GM18858 (cell line): ENCODE data around the gene PHF20.
"Not testable (repeated sequence)": the region's sequence is repeated elsewhere in the genome, so short reads cannot be mapped to it uniquely, and the experiment has no call there.

Source experiments
- ATAC-seq: cut with Tn5 transposase; IDR thresholded peaks from one replicate; pipeline ENCODE4 v1.9.1; 2021; ENCODE audit not compliant: unreplicated experiment

The PHF20 gene

DNA sequence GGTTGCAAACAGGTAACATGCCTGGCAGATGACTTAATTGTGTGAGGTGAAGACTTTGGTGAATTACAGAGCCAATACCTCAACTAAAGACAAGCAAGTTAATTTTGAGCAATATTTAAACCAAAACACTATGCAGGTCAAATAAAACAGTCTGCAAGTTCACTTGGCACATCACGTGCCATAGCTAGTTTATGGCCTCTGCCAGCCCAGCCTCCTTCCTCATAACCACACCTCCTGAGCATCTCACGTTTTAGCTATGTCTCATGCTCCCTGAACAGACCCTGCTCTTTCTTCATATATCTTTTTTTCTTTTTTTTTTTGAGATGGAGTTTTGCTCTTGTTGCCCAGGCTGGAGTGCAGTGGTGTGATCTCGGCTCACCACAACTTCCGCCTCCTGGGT lies 192.1 kb downstream of the PHF20 start:
- no peak for ATAC-seq

- no peak for ATAC-seq
Measured at GRCh38 chr20:35967979-35968640, 196.3 kb downstream of the PHF20 start, which contains the start of gene CNBD2. CNBD2 (plus strand) TSS chr20:35968590; CDS start chr20:35968763, 173 bp downstream.

DNA sequence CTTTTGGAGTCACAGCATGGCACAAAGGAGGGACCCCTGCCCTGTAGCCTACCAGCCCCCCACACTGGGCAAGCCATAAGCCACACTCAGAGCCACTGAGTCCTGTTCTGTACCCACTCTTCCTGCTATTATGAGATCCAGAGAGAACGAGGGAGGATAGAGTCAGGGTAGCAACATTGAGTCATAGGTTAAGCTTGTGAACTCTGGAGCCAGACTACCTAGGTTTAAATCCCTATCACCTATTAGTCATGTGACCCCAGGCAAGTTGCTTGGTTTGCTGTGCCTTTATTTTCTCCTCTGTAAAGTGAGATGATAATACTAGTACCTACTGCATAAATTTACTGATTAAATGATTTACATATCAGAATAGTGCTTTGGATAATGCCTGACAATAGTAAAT lies 197.1 kb downstream of the PHF20 start:
- ATAC-seq: no peak

- no peak for ATAC-seq
Measured at GRCh38 chr20:35971981-35972380, 200.2 kb downstream of the PHF20 start.

GRCh38 chr20:35972462-35972861 lies 200.6 kb downstream of the PHF20 start:
- ATAC-seq: no peak

- no peak for ATAC-seq
Measured at GRCh38 chr20:35974256-35974655, 202.4 kb downstream of the PHF20 start.

GRCh38 chr20:35975576-35976373 lies 204.0 kb downstream of the PHF20 start:
- no peak for ATAC-seq

DNA sequence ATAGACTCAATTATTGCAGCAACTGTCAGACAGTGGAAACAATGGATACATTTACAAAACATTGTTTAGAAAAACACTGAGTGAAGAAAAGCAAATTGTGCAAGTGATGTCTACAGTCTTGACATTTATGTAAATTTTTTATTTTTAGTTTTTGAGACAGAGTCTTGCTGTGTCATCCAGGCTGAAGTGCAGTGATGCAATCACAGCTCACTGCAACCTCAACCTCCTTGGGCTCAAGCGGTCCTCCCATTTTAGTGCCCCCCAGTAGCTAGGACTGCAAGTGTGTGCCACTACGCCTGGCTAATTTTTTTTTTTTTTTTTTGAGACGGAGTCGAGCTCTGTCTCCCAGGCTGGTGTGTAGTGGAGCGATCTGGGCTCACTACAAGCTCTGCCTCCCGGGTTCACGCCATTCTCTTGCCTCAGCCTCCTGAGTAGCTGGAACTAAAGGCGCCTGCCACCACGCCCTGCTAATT lies 206.3 kb downstream of the PHF20 start:
- no peak for ATAC-seq

GRCh38 chr20:35979544-35979943 lies 207.7 kb downstream of the PHF20 start:
- ATAC-seq: no peak

DNA sequence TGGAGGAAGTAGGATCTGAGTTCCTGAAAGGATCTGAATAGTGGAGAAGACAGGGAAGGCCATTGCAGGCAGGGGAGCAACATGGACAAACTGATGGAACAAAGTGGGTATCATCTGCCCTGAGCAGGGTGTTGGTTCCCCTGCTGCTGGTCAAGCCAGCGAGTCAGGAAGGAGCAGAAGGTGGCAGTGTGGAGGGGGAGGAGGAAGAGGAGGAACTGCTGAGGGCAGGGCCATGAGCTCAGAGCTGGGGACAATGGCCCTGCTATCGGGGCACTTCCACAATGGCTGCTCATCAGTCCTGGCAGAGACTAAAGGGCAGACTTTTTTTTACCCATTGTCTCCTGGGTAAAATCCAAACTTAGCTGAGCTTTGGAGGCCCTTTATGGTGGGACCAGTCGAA lies 210.2 kb downstream of the PHF20 start:
- no peak for ATAC-seq

DNA sequence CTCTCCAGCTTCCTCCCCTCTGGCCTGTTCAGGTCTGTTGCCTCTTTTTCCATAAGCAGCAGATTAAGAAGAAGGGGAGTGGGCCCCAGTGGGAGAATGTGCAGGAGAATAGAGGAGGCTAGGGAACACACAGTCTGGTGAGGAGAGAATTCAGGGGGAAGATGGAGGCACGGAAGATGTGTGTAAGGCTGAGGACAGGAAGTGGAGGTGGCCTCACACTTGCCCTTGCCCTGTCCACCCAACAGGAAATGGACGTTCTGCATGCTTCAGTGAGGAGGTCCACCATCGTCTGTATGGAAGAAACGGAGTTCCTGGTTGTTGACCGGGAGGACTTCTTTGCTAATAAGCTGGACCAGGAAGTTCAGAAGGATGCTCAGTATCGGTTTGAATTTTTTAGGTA lies 212.6 kb downstream of the PHF20 start:
- no peak for ATAC-seq

DNA sequence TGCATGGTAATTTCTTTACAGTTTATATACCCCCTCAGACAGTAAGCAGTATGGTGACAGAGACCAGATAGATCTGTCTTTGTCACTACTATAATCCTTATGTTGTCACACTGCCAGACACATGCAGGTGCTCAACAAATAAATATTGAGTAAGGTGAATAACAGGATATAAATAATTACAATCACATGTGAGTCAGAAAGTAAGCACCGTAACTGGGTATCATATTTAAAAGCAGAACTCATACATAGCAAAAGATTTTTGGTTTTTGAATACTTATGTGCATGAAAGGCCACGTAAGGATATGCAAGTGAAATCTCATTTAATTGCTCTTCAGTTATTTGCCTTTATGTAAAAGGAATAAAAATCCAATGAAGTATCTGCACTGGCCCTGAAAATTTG lies 214.0 kb downstream of the PHF20 start:
- no peak for ATAC-seq

GRCh38 chr20:35988910-35989463 lies 217.2 kb downstream of the PHF20 start:
- no peak for ATAC-seq

DNA sequence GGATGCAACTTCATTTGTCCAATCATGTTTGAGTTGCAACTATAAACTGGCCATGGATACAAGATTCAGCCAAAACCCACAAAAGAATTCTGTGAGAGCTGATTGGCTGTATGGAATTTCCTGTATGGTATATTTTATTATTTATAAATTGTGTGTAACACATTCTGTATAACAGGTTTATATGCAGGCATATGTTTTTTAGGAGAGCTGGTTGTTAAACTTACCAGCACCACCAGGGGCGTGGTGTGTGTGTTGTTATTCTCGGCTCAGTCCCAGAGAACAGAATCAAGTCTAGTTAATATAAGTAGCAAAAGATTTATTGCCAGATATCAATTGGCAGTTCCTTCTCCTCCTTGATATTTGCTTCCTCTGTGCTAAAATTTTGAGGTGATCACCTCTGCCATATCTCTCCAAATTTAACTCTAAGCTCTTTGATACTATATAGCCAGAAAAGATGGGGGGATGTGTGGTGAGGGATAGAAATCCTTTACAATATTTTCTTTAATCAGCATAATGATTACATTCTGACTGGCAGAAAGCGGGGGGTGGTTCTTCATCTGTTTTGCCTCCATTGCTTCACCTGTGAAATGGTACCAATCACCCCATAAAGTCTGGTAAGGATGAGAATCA lies 219.4 kb downstream of the PHF20 start:
- no peak for ATAC-seq

DNA sequence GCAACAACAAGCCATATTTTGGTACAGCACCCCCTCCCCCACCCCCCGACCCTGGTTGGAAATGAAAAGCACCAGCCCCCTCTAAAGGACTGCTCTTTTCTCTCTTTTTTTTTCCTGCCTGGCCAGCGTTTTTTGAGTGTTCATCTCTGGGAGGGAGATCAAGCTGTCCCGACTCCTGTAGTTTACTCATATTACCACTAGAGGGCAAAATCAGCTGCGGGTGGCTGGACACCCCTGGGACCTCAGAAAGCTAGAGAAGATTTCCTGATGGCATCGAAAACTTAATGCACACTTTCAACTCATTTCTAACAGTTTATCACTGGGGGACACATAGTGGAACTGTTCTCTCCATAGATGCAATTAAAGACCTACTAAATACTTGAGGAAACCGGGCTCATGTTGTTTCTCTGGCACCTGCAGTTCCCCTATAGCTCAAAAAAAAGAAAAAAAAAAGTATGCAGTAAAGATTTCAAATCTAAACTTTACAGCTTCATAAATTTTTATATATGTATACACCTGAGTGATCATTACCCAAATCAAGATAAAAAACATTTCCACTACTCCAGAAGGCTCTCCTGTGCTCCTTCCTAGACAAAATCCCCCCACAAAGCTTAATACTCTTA lies 221.0 kb downstream of the PHF20 start:
- ATAC-seq: no peak

GRCh38 chr20:35994994-35995453 lies 223.2 kb downstream of the PHF20 start:
- no peak for ATAC-seq

- ATAC-seq: not testable (repeated sequence)
Measured at GRCh38 chr20:35996492-35996891, 224.7 kb downstream of the PHF20 start.
